H9 (cell line): ENCODE data around the gene MAS1. TPM values are rescaled to one million over a fixed set of nuclear protein-coding genes. Genes with fewer than 3 reads are reported as not detected.

ENCODE experiments used
- DNase-seq: peaks from one replicate; pipeline ENCODE4 v3.0.0-alpha.2; 2017
- H2AFZ ChIP-seq: one replicate; pipeline ENCODE4 v1.6.1; 2013; ENCODE audit warnings: mild to moderate bottlenecking, low read length, control low read depth, moderate library complexity
- H2AK5ac ChIP-seq: 2 replicates; pipeline ENCODE4 v1.6.1; 2013; ENCODE audit warnings: low read length, control low read depth, mixed read lengths; ENCODE audit not compliant: insufficient read length
- H2BK120ac ChIP-seq: one replicate; pipeline ENCODE4 v1.6.1; 2013; ENCODE audit warnings: low read depth, mild to moderate bottlenecking, low read length, control low read depth, inconsistent platforms; ENCODE audit not compliant: poor library complexity, severe bottlenecking
- H2BK12ac ChIP-seq: 2 replicates; pipeline ENCODE4 v1.6.1; 2013; ENCODE audit warnings: low read length, control low read depth, mixed read lengths, low read depth; ENCODE audit not compliant: insufficient read length
- H2BK15ac ChIP-seq: 2 replicates; pipeline ENCODE4 v1.6.1; 2013; ENCODE audit warnings: low read depth, low read length, control low read depth
- H2BK20ac ChIP-seq: one replicate; pipeline ENCODE4 v1.6.1; 2013; ENCODE audit warnings: low read depth, mild to moderate bottlenecking, low read length, control low read depth, inconsistent platforms; ENCODE audit not compliant: poor library complexity, severe bottlenecking
- H2BK5ac ChIP-seq: 2 replicates; pipeline ENCODE4 v1.6.1; 2013; ENCODE audit warnings: low read length, control low read depth, mixed read lengths; ENCODE audit not compliant: insufficient read length
- H3K14ac ChIP-seq: 2 replicates; pipeline ENCODE4 v1.6.1; 2013; ENCODE audit warnings: low read length, control low read depth; ENCODE audit not compliant: insufficient read depth
- H3K18ac ChIP-seq: 2 replicates; pipeline ENCODE4 v1.6.1; 2013; ENCODE audit warnings: low read depth, mild to moderate bottlenecking, mixed read lengths, low read length, control low read depth; ENCODE audit not compliant: insufficient read length
- H3K23ac ChIP-seq: 2 replicates; pipeline ENCODE4 v1.6.1; 2013; ENCODE audit warnings: low read length, control low read depth, mixed read lengths, low read depth; ENCODE audit not compliant: insufficient read length
- H3K23me2 ChIP-seq: 2 replicates; pipeline ENCODE4 v1.6.1; 2013; ENCODE audit warnings: low read depth, mild to moderate bottlenecking, mixed read lengths, low read length, control low read depth; ENCODE audit not compliant: insufficient read length, poor library complexity, severe bottlenecking
- H3K27ac ChIP-seq: 2 replicates; pipeline ENCODE4 v1.5.1; 2013; ENCODE audit warnings: low read length, control low read depth, mixed read lengths, low read depth; ENCODE audit not compliant: insufficient read length
- H3K27me3 ChIP-seq: 2 replicates; pipeline ENCODE4 v1.6.1; 2013; ENCODE audit warnings: low read length, control low read depth, inconsistent platforms; ENCODE audit not compliant: insufficient read depth
- H3K4ac ChIP-seq: 2 replicates; pipeline ENCODE4 v1.6.1; 2013; ENCODE audit warnings: low read depth, mild to moderate bottlenecking, control low read depth, inconsistent platforms, low read length, moderate library complexity
- H3K4me1 ChIP-seq: 2 replicates; pipeline ENCODE4 v1.6.1; 2013; ENCODE audit warnings: low read length, control low read depth, inconsistent platforms; ENCODE audit not compliant: insufficient read depth
- H3K4me2 ChIP-seq: 2 replicates; pipeline ENCODE4 v1.6.1; 2013; ENCODE audit warnings: low read length, control low read depth, mixed read lengths; ENCODE audit not compliant: insufficient read length, insufficient read depth
- H3K56ac ChIP-seq: 2 replicates; pipeline ENCODE4 v1.6.1; 2013; ENCODE audit warnings: low read depth, mild to moderate bottlenecking, mixed read lengths, low read length, control low read depth; ENCODE audit not compliant: insufficient read length
- H3K79me1 ChIP-seq: 2 replicates; pipeline ENCODE4 v1.6.1; 2013; ENCODE audit warnings: low read depth, mild to moderate bottlenecking, moderate library complexity, low read length, control low read depth, inconsistent platforms; ENCODE audit not compliant: insufficient read depth, poor library complexity, severe bottlenecking
- H3K79me2 ChIP-seq: 2 replicates; pipeline ENCODE4 v1.6.1; 2013; ENCODE audit warnings: low read length, control low read depth, inconsistent platforms; ENCODE audit not compliant: insufficient read depth
- H3K9ac ChIP-seq: 2 replicates; pipeline ENCODE4 v1.6.1; 2013; ENCODE audit warnings: low read length, control low read depth, mixed read lengths; ENCODE audit not compliant: insufficient read length; ENCODE audit errors: extremely low read depth
- H3K9me3 ChIP-seq: one replicate; pipeline ENCODE4 v1.6.1; 2013; ENCODE audit warnings: low read depth, low read length, inconsistent platforms; ENCODE audit not compliant: control insufficient read depth
- H3T11ph ChIP-seq: one replicate; pipeline ENCODE4 v1.6.1; 2013; ENCODE audit warnings: mild to moderate bottlenecking, low read length, control low read depth, inconsistent platforms
- H4K20me1 ChIP-seq: one replicate; pipeline ENCODE4 v1.6.1; 2013; ENCODE audit not compliant: control insufficient read depth, insufficient read length, insufficient read depth
- H4K5ac ChIP-seq: 2 replicates; pipeline ENCODE4 v1.6.1; 2013; ENCODE audit warnings: low read depth, mild to moderate bottlenecking, mixed read lengths, low read length, control low read depth; ENCODE audit not compliant: insufficient read length
- H4K8ac ChIP-seq: replicated peaks from 2 replicates; pipeline ENCODE4 v1.6.1; 2013; ENCODE audit warnings: low read length, control low read depth, mixed read lengths, low read depth; ENCODE audit not compliant: insufficient read length
- H4K91ac ChIP-seq: 2 replicates; pipeline ENCODE4 v1.6.1; 2013; ENCODE audit warnings: low read depth, mild to moderate bottlenecking, moderate library complexity, mixed read lengths, low read length, control low read depth; ENCODE audit not compliant: insufficient read length
- H3K27ac Mint-ChIP-seq, 3 experiments: 2 replicates in 2 of 3; 3 replicates in 1 of 3; pipeline ENCODE4 v1.8.0; 2020 to 2021; ENCODE audit warnings: mixed read lengths in 3 of 3, mild to moderate bottlenecking in 1 of 3, moderate library complexity in 1 of 3
- H3K27me3 Mint-ChIP-seq: 2 replicates; pipeline ENCODE4 v1.8.0; 2021; ENCODE audit warnings: low read depth, mild to moderate bottlenecking, moderate library complexity, mixed read lengths
- H3K36me3 Mint-ChIP-seq, 3 experiments: 2 replicates in 2 of 3; 3 replicates in 1 of 3; pipeline ENCODE4 v1.8.0; 2020 to 2021; ENCODE audit warnings: low read depth in 3 of 3, mixed read lengths in 3 of 3; ENCODE audit not compliant: insufficient read depth in 1 of 3
- H3K4me1 Mint-ChIP-seq, 2 experiments: 2 replicates each; pipeline ENCODE4 v1.8.0; 2020; ENCODE audit warnings: mixed read lengths in 2 of 2
- H3K4me3 Mint-ChIP-seq, 2 experiments: 2 replicates in 1 of 2; 3 replicates in 1 of 2; pipeline ENCODE4 v1.8.0; 2020 to 2021; ENCODE audit warnings: mild to moderate bottlenecking in 2 of 2, mixed read lengths in 2 of 2, moderate library complexity in 1 of 2
- H3K9me3 Mint-ChIP-seq, 2 experiments: 2 replicates in 1 of 2; 3 replicates in 1 of 2; pipeline ENCODE4 v1.8.0; 2020; ENCODE audit warnings: mild to moderate bottlenecking in 2 of 2, mixed read lengths in 2 of 2, moderate library complexity in 1 of 2
- CTCF ChIP-seq: fragments of 200-600 bp; sonication (generic); conservative IDR thresholded peaks from 3 replicates; pipeline ENCODE4 v1.8.0; 2021; ENCODE audit warnings: antibody characterized with exemption, mild to moderate bottlenecking
- WGBS: extraction: QIAGEN DNeasy Blood & Tissue Kit; methylation state at CpG from one replicate; pipeline ENCODE4 v1.1.7; 2013; ENCODE audit warnings: missing lambda C conversion rate, low lambda C conversion rate, mixed read lengths; ENCODE audit not compliant: insufficient read length; ENCODE audit errors: extremely low coverage; 5-methylcytosine and 5-hydroxymethylcytosine counted together
- total RNA-seq: library from RNA; stranded (reverse); gene quantifications from 2 replicates; pipeline ENCODE4 v1.2.1, GENCODE V29; 2021

MAS1 gene
- total RNA-seq, 1 experiment from 2014 or later = 0.02 TPM

GRCh38 chr6:159935633-159936032, 44.8 kb downstream of the MAS1 start:
- H3K4me1 ChIP-seq = no peaks in the 10 kb centered on the region
- no peak for DNase-seq
- H2AFZ ChIP-seq = no peak overlapping the region
- peaks cover 15% of the 10 kb centered on the region for H3K27me3 Mint-ChIP-seq
- H3K56ac ChIP-seq = no peak overlapping the region
- H2AK5ac ChIP-seq = no peak overlapping the region
- H3K23ac ChIP-seq = no peak overlapping the region
- no peaks in the 10 kb centered on the region for H3K4me1 Mint-ChIP-seq
- H3K79me1 ChIP-seq = no peaks in the 10 kb centered on the region
- H3K36me3 Mint-ChIP-seq = no peaks in the 10 kb centered on the region
- no peak overlapping the region for H3K27ac Mint-ChIP-seq
- H3K9me3 Mint-ChIP-seq = peaks cover 0 to 3% of the 10 kb centered on the region in 2 experiments; a peak in 1 of 5 replicates
- H2BK120ac ChIP-seq = no peak overlapping the region
- no peak overlapping the region for H3K9ac ChIP-seq
- H3K4me2 ChIP-seq = no peak overlapping the region
- H2BK15ac ChIP-seq = no peak overlapping the region
- no peak overlapping the region for H3K18ac ChIP-seq
- H3K9me3 ChIP-seq = no peaks in the 10 kb centered on the region
- H2BK5ac ChIP-seq = no peak overlapping the region
- no peak overlapping the region for H3K27ac ChIP-seq
- no peak overlapping the region for H4K91ac ChIP-seq
- no peak overlapping the region for H3K14ac ChIP-seq
- H3K79me2 ChIP-seq = no peaks in the 10 kb centered on the region
- no peak overlapping the region for H3K4ac ChIP-seq
- H4K8ac ChIP-seq = no peak overlapping the region
- H2BK12ac ChIP-seq = no peak overlapping the region
- no peaks in the 10 kb centered on the region for H4K20me1 ChIP-seq
- H3K23me2 ChIP-seq = no peaks in the 10 kb centered on the region
- no CpG with 5 or more reads among the region's 2 CpGs for WGBS
- no peak overlapping the region for H3K4me3 Mint-ChIP-seq
- no peak overlapping the region for H2BK20ac ChIP-seq
- TF ChIP-seq CTCF = no peak
- H3T11ph ChIP-seq = no peak overlapping the region
- no peaks in the 10 kb centered on the region for H3K27me3 ChIP-seq
- no peak overlapping the region for H4K5ac ChIP-seq
